Mesenchymal stem cell (in vitro differentiated cells and primary cell): ENCODE results near the gene KPTN.

Experiments
- DNase-seq: peaks from one replicate; pipeline ENCODE4 v3.0.0-alpha.2; 2013
- H2AFZ ChIP-seq: one replicate; pipeline ENCODE4 v1.6.1; 2013; ENCODE audit warnings: low read depth, mild to moderate bottlenecking, control low read depth, inconsistent platforms, low read length, moderate library complexity
- H2AK5ac ChIP-seq: 2 replicates; pipeline ENCODE4 v1.6.1; 2013; ENCODE audit warnings: low read length, moderate library complexity, mild to moderate bottlenecking, inconsistent platforms; ENCODE audit not compliant: severe bottlenecking
- H2BK120ac ChIP-seq: one replicate; pipeline ENCODE4 v1.6.1; 2013; ENCODE audit warnings: low read depth, mild to moderate bottlenecking, inconsistent platforms, low read length, moderate library complexity
- H2BK12ac ChIP-seq, 2 experiments: one replicate each; pipeline ENCODE4 v1.6.1; 2013; ENCODE audit warnings: inconsistent platforms in 2 of 2, low read length in 2 of 2, mild to moderate bottlenecking in 2 of 2, moderate library complexity in 2 of 2, control low read depth in 1 of 2
- H2BK15ac ChIP-seq: one replicate; pipeline ENCODE4 v1.6.1; 2013; ENCODE audit warnings: mild to moderate bottlenecking, low read depth, inconsistent platforms; ENCODE audit not compliant: poor library complexity, severe bottlenecking
- H2BK5ac ChIP-seq: 2 replicates; pipeline ENCODE4 v1.6.1; 2013; ENCODE audit warnings: low read depth, mild to moderate bottlenecking, low read length, control low read depth, inconsistent platforms; ENCODE audit not compliant: poor library complexity, severe bottlenecking
- H3K14ac ChIP-seq, 2 experiments: one replicate each; pipeline ENCODE4 v1.6.1; 2013; ENCODE audit warnings: inconsistent platforms in 2 of 2, low read length in 2 of 2, control low read depth in 1 of 2, mild to moderate bottlenecking in 1 of 2, moderate library complexity in 1 of 2
- H3K18ac ChIP-seq, 2 experiments: one replicate each; pipeline ENCODE4 v1.6.1; 2013; ENCODE audit warnings: inconsistent platforms in 2 of 2, low read length in 2 of 2, control low read depth in 1 of 2, low read depth in 1 of 2, mild to moderate bottlenecking in 1 of 2
- H3K23ac ChIP-seq, 2 experiments: one replicate each; pipeline ENCODE4 v1.6.1; 2013; ENCODE audit warnings: inconsistent platforms in 2 of 2, low read length in 2 of 2, mild to moderate bottlenecking in 2 of 2, moderate library complexity in 2 of 2, control low read depth in 1 of 2
- H3K27ac ChIP-seq: 2 replicates; pipeline ENCODE4 v1.5.1; 2013; ENCODE audit warnings: mild to moderate bottlenecking, moderate library complexity, low read length, control low read depth, inconsistent platforms; ENCODE audit not compliant: poor library complexity, severe bottlenecking
- H3K27me3 ChIP-seq, 2 experiments: 2 replicates each; pipeline versions ENCODE4 v1.6.1 to v1.7.0; 2013; ENCODE audit warnings: low read length in 2 of 2, mild to moderate bottlenecking in 2 of 2, moderate library complexity in 2 of 2, control low read depth in 1 of 2, inconsistent platforms in 1 of 2; ENCODE audit not compliant: control insufficient read depth in 1 of 2, insufficient read depth in 1 of 2
- H3K36me3 ChIP-seq, 2 experiments: 2 replicates each; pipeline versions ENCODE4 v1.6.1 to v1.7.0; 2013; ENCODE audit warnings: low read length in 2 of 2, control low read depth in 1 of 2, inconsistent platforms in 1 of 2, low read depth in 1 of 2, mild to moderate bottlenecking in 1 of 2; ENCODE audit not compliant: insufficient read depth in 2 of 2, control insufficient read depth in 1 of 2
- H3K4ac ChIP-seq, 2 experiments: one replicate each; pipeline ENCODE4 v1.6.1; 2013; ENCODE audit warnings: inconsistent platforms in 2 of 2, low read length in 2 of 2, mild to moderate bottlenecking in 2 of 2, moderate library complexity in 2 of 2, control low read depth in 1 of 2, low read depth in 1 of 2
- H3K4me1 ChIP-seq: 2 replicates; pipeline ENCODE4 v1.6.1; 2013; ENCODE audit warnings: low read depth, low read length, control low read depth; ENCODE audit not compliant: control insufficient read depth, insufficient read depth
- H3K4me2 ChIP-seq: 2 replicates; pipeline ENCODE4 v1.6.1; 2013; ENCODE audit warnings: low read length, mild to moderate bottlenecking, inconsistent platforms; ENCODE audit not compliant: poor library complexity, severe bottlenecking
- H3K4me3 ChIP-seq, 2 experiments: 2 replicates each; pipeline versions ENCODE4 v1.5.1 to v1.7.0; 2013; ENCODE audit warnings: low read length in 2 of 2, mild to moderate bottlenecking in 2 of 2, control low read depth in 1 of 2, low read depth in 1 of 2; ENCODE audit not compliant: insufficient read depth in 1 of 2
- H3K79me1 ChIP-seq: replicated peaks from 2 replicates; pipeline ENCODE4 v1.6.1; 2013; ENCODE audit warnings: mild to moderate bottlenecking, control low read depth, low read length, inconsistent platforms; ENCODE audit not compliant: poor library complexity, severe bottlenecking
- H3K9ac ChIP-seq: 2 replicates; pipeline ENCODE4 v1.7.0; 2013; ENCODE audit warnings: mild to moderate bottlenecking, low read length, moderate library complexity
- H3K9me3 ChIP-seq: 2 replicates; pipeline ENCODE4 v1.7.0; 2013; ENCODE audit warnings: mild to moderate bottlenecking, low read length; ENCODE audit not compliant: control insufficient read depth
- H4K8ac ChIP-seq: one replicate; pipeline ENCODE4 v1.6.1; 2013; ENCODE audit warnings: inconsistent platforms, mild to moderate bottlenecking, low read length, moderate library complexity
- H4K91ac ChIP-seq: one replicate; pipeline ENCODE4 v1.6.1; 2013; ENCODE audit warnings: mild to moderate bottlenecking, low read length, inconsistent platforms
- WGBS: methylation state at CpG from one replicate; pipeline ENCODE4 v1.1.7; 2013; ENCODE audit warnings: mixed read lengths; 5-methylcytosine and 5-hydroxymethylcytosine counted together

Gene KPTN

DNA sequence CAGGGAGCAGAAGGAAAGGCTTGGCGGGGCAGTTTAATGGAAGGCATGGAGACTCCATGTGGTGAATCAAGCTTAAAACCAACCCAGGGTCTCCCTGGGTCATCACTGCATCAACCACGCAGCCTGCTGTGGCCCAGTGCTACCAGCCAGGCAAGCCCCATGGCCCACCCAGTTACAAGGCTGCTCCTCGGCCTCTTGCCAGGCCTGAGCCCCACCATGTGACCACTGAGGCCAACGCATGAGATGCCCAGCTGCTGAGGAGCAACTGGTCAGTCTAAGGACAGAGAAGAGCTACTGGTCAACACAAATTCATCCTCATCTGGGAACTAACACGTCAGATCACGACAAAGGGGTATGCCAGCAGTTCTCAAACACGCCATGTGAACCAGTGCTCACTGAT, 15.4 kb upstream of the KPTN start:
- no peak for DNase-seq
- no peak overlapping the region for H2AFZ ChIP-seq
- H3K23ac ChIP-seq: no peak overlapping the region
- H2AK5ac ChIP-seq: no peak overlapping the region
- H3K27ac ChIP-seq: no peak overlapping the region
- H3K4me3 ChIP-seq: peak overlapping the region in 1 of 2 experiments; percentile 20
- H3K27me3 ChIP-seq: no peaks in the 10 kb centered on the region
- H2BK12ac ChIP-seq: no peak overlapping the region
- H3K9me3 ChIP-seq: no peaks in the 10 kb centered on the region
- H3K14ac ChIP-seq: no peak overlapping the region
- H2BK5ac ChIP-seq: no peak overlapping the region
- H3K4me1 ChIP-seq: peaks cover 4% of the 10 kb centered on the region
- H3K9ac ChIP-seq: peak overlapping the region; percentile 40
- no peak overlapping the region for H2BK15ac ChIP-seq
- H2BK120ac ChIP-seq: no peak overlapping the region
- H3K4me2 ChIP-seq: no peak overlapping the region
- peaks cover 74% of the 10 kb centered on the region for H3K79me1 ChIP-seq
- no peak overlapping the region for H3K18ac ChIP-seq
- 97% methylated on average over 7 of the region's 7 CpGs for WGBS
- H3K36me3 ChIP-seq: peaks cover 83 to 85% of the 10 kb centered on the region in 2 experiments
- H3K4ac ChIP-seq: no peak overlapping the region
- peak overlapping the region; percentile 21 for H4K91ac ChIP-seq
- no peak overlapping the region for H4K8ac ChIP-seq

DNA sequence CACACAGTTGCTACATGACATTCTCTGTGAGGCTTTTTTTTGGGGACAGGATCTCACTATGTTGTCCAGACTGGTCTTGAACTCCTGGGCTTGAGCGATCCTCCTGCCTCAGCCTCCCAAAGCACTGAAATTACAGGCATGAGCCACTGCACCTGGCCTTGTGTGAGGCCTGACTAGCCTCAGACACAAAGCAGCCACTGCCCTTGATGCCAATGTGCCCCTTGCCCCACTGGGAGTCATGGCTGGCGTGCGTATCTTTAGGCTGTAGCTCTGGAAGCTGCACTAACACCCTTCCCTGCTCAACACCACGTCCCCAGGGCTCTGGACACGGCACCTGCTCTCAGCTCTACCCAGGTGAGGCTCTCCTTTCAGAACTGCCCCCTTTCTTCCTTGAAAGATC, 14.5 kb upstream of the KPTN start:
- peaks cover 4% of the 10 kb centered on the region for H3K4me1 ChIP-seq
- H4K8ac ChIP-seq: no peak overlapping the region
- H3K4ac ChIP-seq: no peak overlapping the region
- DNase-seq: no peak
- no peak overlapping the region for H3K23ac ChIP-seq
- no peak overlapping the region for H4K91ac ChIP-seq
- no peak overlapping the region for H3K27ac ChIP-seq
- no peak overlapping the region for H3K18ac ChIP-seq
- H3K9me3 ChIP-seq: no peaks in the 10 kb centered on the region
- H3K14ac ChIP-seq: no peak overlapping the region
- no peak overlapping the region for H2BK15ac ChIP-seq
- H2BK120ac ChIP-seq: no peak overlapping the region
- peaks cover 71% of the 10 kb centered on the region for H3K79me1 ChIP-seq
- peaks cover 82 to 87% of the 10 kb centered on the region in 2 experiments for H3K36me3 ChIP-seq
- H2BK5ac ChIP-seq: no peak overlapping the region
- no peak overlapping the region for H2BK12ac ChIP-seq
- no peak overlapping the region for H3K4me3 ChIP-seq
- no peak overlapping the region for H2AFZ ChIP-seq
- no peak overlapping the region for H2AK5ac ChIP-seq
- 98% methylated on average over 5 of the region's 5 CpGs for WGBS
- no peak overlapping the region for H3K9ac ChIP-seq
- H3K4me2 ChIP-seq: no peak overlapping the region
- no peaks in the 10 kb centered on the region for H3K27me3 ChIP-seq

DNA sequence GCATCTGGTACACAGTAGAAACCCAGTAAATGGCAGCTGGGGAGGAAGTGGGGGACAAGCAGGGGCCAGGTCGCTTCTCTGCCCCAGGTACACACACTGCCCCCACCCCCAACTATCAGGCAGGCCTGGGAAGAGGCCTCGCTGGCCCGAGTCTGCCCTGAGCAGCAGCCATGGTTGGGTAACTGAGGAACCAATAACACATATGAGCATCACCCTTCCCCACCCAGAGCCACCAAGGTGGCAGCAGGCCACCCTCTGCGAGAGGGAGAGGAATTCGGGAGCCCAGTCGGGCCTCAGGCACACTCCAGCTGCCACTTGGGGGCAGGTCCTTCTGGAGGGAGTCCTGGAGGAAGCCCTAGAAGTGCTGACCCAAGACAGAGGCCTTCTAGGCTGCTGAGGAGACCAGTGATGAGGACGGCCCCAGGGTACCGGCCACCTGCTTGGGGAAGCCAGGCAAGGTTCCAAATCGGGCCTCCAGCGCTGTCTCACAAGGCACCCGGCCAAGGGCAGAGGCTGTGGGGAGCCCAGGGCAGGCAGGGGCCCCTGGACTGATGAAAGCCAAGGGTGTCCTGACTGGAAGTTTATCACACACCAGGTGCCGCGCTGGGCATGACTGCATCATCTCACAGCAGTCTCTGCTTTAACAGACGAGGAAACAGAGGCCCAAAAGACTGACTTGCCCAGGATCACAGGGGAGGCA, 14.0 kb upstream of the KPTN start:
- Histone ChIP-seq H4K91ac (no peak overlapping the region), H2AK5ac (no peak overlapping the region), H3K4me1 (peaks cover 4% of the 10 kb centered on the region), H4K8ac (no peak overlapping the region), H2BK5ac (no peak overlapping the region), H3K79me1 (peaks cover 67% of the 10 kb centered on the region), H3K23ac (no peak overlapping the region), H2BK12ac (no peak overlapping the region), H3K4me3 (no peak overlapping the region), H2AFZ (no peak overlapping the region), H3K9me3 (no peaks in the 10 kb centered on the region), H3K4me2 (no peak overlapping the region), H3K14ac (no peak overlapping the region), H2BK120ac (no peak overlapping the region), H3K27ac (no peak overlapping the region), H2BK15ac (no peak overlapping the region), H3K4ac (no peak overlapping the region), H3K18ac (no peak overlapping the region), H3K9ac (no peak overlapping the region), H3K27me3 (no peaks in the 10 kb centered on the region), H3K36me3 (peaks cover 80 to 88% of the 10 kb centered on the region in 2 experiments)
- no peak for DNase-seq
- WGBS: 92% methylated on average over 14 of the region's 14 CpGs

DNA sequence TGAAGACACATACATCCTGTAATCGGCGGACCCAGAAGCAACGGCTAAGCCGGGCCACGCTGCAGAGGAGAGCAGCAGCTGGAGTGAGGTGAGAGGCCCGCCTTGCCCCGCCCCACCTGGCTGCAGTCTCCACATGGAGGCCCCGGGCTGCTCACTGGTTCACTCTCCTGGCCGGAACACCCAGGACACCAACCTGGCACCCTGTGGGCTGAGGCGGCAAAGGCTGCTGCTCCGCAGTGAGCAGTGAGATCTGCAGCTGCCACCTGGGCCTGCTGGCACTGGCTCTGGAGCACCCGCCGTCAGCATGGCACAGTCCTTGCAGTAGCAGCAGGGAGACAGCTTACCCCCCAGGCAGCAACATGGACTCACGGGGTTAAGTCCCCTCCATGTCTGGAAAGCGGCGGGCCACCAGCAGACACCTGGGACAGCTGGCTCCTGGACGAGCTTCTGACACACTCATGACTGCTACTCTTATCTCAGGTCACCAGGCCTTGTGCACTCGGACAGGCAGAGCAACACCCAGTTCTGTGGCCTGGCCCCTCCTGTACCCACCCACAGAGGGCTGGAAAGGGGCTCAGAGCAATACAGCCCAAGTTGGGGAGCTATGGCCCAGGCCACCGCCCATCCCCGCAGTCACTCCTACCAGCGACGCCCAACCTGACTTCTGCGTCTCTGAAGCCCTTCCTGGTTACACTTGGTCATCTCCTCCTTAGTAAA, 13.2 kb upstream of the KPTN start:
- H2BK12ac ChIP-seq: no peak overlapping the region
- no peaks in the 10 kb centered on the region for H3K9me3 ChIP-seq
- H3K79me1 ChIP-seq: peaks cover 65% of the 10 kb centered on the region
- H3K27me3 ChIP-seq: no peaks in the 10 kb centered on the region
- H2AFZ ChIP-seq: no peak overlapping the region
- H3K23ac ChIP-seq: no peak overlapping the region
- no peak overlapping the region for H2BK120ac ChIP-seq
- WGBS: 94% methylated on average over 23 of the region's 23 CpGs
- no peak overlapping the region for H4K8ac ChIP-seq
- no peak overlapping the region for H2BK5ac ChIP-seq
- no peak overlapping the region for H3K9ac ChIP-seq
- H2BK15ac ChIP-seq: no peak overlapping the region
- no peak overlapping the region for H3K27ac ChIP-seq
- no peak for DNase-seq
- H2AK5ac ChIP-seq: no peak overlapping the region
- H3K18ac ChIP-seq: no peak overlapping the region
- H3K4me1 ChIP-seq: peaks cover 6% of the 10 kb centered on the region
- H4K91ac ChIP-seq: no peak overlapping the region
- no peak overlapping the region for H3K4ac ChIP-seq
- peaks cover 75 to 91% of the 10 kb centered on the region in 2 experiments for H3K36me3 ChIP-seq
- no peak overlapping the region for H3K14ac ChIP-seq
- H3K4me2 ChIP-seq: no peak overlapping the region
- H3K4me3 ChIP-seq: no peak overlapping the region
